ENCODE data around the gene ZNHIT2.

GRCh38 chr11:65066805-65067291 is 50.7 kb downstream of the ZNHIT2 start:
- TF ChIP-seq CTCF (IDR thresholded peaks at IDR 0.05) (no peak), POLR2A (IDR thresholded peaks at IDR 0.05) (no peak)
